Activated CD4-positive, alpha-beta T cell treated with anti-CD3 and anti-CD28 coated beads, Interleukin-2, amount 50 U/mL, for 4 hours (primary cell): Measurements from ENCODE around the gene ERC1.
A peak's percentile ranks its signal among the peaks of the same experiment; 100 is the strongest.
"Not testable (repeated sequence)": the region's sequence is repeated elsewhere in the genome, so short reads cannot be mapped to it uniquely, and the experiment has no call there.

Source experiments
- DNase-seq, 2 experiments: peaks; one replicate each; pipeline ENCODE4 v3.0.0-alpha.2; 2020

The ERC1 gene

DNA sequence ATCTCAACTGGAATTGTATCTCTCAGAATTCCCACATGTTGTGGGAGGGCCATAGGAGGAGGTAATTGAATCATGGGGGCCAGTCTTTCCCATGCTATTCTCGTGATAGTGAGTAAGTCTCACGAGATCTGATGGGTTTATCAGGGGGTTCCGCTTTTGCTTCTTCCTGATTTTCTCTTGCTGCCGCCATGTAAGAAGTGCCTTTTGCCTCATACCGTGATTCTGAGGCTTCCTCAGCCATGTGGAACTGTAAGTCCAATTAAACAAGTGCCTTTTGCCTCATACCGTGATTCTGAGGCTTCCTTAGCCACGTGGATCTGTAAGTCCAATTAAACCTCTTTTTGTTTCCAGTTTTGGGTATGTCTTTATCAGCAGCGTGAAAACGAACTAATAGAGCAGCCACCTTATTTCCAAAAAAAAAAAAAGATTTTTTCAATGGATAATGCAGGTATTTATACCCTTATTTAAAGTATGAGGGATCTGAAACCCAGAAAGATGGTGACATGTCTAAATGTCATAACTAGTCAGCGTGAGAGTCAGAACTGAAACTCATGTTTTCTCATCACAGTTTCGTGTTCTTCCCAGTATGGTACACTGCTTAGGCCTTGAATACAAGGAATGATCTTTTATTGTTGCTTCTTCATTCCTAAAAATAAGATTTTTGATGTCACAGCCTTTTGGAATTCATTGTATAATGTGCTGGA lies 89.6 kb downstream of the ERC1 start:
- no peak for DNase-seq

DNA sequence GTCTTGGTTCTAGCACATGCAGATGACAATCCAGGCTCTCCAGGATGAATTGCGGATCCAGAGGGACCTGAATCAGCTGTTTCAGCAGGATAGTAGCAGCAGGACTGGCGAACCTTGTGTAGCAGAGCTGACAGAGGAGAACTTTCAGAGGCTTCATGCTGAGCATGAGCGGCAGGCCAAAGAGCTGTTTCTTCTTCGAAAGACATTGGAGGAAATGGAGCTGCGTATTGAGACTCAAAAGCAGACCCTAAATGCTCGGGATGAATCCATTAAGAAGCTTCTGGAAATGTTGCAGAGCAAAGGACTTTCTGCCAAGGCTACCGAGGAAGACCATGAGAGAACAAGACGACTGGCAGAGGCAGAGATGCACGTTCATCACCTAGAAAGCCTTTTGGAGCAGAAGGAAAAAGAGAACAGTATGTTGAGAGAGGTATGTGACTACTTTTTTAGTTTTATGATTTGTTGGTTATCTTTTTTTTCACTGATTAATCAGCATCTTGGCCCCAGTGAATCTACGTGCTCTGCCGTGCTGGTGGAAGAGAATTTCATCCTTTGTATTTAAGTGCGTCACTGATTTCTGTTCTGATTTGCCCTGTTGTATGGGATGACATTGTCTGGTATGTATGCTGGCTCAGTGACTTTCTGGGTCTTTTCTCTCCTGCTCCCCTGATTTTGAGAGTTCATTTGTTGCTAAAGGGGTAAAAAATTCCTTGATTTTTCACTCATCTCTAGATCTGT lies 92.3 kb downstream of the ERC1 start:
- no peak for DNase-seq

DNA sequence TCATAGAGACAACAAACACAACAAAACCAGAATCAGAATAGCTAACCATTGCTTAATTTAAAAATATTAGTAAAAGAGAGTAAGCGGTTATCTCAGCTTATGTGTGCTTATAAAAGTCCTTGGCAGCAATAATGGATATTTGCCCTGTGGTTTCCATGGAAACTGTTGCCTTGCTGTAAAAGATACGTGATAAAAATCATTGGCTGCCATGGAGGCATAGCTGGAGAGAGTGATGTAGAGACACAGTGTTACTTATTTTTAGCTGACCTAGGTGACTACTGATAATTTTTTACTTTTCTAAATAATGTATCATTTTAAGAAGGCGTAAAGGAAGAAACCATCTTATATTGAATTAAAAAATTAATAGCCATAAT lies 92.9 kb downstream of the ERC1 start:
- DNase-seq = no peak

DNA sequence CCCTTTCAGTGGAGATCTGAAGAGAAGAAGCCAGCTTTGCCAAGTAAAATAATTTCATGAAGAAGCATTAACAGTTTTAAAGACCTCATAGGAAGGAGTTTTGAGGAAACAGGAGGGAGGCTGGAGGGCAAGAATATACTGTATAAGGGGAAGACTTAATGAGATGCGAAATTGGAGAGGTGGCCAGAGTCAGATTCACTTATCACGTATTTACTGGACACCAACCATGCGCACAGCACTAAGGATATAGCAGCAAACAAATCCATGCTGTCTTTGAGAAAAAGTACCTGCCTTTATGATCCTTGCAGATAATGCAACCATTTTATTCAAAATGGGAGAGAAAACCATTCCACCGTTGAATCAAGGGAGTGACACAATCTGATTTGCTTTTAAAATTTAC lies 100.3 kb downstream of the ERC1 start:
- no peak for DNase-seq

DNA sequence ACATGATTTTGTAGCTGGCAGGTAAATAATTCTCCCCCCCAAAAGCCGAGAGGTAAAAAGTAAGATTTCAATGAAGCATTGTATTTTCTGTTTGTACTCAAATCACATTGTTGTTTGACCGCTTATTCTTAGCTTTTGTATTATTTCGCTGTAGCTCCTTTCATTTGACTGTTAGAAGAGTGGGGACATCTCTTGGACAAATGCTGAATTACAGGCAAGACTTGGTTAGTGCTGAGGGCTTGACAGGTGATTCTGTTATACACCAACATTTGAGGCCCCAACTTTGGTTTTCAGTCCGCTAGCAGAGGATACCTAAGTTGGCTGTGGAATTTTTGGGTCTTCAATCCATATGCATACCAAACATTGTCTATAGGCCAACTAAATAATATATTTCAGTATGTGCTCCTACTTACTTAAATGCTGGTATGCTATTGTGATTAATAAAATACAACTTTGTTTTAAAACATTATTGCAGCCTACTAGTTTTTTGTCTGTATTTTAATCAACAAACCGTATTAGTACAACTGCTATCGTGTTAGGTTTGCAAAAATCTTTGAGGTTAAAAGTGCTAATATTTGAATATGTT lies 102.2 kb downstream of the ERC1 start:
- DNase-seq = no peak

DNA sequence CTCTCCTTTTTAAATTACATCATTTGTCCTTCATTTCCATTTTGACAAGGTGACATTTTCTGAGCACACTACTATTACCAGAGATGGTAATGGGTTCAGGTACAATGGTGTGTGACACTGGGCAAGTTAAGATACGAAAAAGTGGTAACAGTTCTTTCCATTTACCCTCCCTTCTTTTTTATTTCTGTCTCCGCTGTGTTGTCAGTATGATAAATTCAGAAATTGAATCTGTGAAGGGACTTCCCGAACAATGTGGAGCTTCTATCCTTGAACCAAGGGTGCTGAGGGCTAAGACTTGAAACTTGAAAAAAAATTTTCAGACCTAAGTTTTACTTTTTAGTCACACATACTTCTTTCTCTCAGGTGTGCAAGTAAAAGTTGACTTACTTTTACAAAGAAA lies 103.7 kb downstream of the ERC1 start:
- DNase-seq = no peak

DNA sequence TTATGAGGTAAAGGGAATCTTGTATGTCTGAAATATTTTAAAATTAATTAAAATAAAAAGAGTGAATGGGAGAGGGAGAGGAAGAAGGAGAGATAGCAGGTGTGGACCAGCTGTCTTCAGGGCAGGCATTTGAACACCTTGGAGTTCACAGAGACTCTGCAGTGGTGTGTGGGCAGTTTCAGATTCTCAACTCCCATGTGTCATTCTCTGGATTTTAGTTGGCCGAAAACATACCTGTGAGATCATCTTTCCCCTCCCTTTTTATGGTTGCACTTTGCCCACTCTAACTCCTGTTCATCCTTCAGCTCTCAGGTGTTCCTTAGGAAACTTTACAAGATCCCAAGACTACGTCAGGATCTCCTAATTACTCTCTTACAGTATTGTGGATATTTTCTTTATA lies 108.1 kb downstream of the ERC1 start:
- no peak for DNase-seq

DNA sequence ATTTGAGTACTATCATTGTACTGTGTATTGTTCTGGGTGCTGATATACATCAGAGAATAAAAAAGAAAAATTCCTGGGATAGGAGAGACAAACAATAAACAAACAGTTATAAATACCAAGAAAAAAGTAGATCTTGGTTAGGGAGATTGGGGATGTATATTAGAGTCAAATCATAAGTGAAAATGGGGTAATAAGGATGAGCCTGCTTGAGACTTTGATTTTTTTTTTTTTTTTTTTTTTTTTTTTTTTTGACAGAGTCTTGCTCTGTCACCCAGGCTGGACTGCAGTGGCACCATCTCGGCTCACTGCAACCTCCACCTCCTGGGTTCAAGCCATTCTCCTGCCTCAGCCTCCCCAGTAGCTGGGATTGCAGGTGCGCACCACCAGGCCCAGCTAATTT lies 108.6 kb downstream of the ERC1 start:
- not testable (repeated sequence) for DNase-seq

DNA sequence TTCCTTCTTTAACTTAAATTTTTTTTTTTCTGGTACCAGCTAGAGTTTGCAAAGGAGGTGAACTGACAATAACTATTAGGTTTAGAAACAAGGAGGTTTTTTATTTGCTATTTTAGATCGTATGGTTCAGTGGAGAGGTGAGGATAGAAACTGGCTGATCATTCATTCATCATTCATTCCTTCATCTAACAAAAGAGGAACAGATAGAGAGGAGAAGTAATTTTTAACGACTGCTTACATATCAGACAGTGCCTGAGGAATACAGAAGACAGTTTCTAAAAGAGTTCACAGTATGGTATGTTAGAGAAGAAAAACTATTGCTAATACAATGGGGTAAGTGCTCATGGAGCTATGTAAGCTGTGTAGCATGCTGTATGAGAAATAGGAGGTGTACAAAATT lies 111.1 kb downstream of the ERC1 start:
- DNase-seq = no peak

DNA sequence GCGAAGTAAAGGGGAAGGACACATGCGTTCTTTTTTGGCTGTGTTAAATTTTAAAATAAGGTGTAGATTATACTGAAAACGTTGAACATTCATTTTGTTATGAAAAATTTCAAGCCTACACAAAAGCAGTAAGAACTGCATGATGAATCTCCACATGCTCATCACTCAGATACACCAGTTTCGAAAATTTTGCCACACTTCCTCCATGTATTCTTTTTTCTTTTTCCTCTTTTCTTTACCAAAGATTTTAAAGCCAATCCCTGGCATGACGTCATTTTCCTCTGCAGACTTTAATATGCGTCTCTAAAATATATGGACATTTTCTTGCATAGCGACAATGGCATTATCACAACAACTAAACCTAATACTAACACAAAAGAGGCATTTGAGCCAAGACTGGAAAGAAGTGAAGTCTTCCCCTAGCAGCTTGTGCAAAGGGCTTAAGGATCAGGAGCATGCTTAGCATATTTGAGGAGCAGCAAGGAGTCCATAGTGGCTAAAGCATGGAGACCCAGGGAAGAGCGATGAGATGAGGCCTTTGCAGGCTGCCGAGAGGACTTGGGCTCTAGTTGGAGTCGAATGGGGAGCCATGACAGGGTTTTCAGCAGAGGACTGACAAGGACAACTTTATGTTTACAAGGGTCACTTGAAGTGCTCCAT lies 111.9 kb downstream of the ERC1 start:
- DNase-seq = no peak

DNA sequence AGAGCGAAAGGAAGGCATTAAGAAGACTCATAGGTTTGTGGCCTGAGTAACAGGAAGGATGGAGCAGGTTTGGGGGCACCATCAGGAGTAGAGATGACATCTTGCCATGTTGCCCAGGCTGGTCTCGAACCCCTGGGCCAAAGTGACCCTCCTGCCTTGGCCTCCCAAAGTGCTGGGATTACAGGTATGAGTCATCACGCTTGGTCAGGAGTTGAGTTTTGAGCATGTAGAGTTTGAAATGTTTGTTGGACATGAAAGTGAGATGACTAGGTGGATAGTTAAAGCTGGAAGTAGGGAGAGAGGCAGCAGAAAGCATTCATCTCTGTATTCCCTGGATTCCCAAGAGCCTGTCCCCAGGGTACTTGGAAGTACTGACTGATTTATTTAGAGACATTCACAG lies 112.6 kb downstream of the ERC1 start:
- DNase-seq = no peak

DNA sequence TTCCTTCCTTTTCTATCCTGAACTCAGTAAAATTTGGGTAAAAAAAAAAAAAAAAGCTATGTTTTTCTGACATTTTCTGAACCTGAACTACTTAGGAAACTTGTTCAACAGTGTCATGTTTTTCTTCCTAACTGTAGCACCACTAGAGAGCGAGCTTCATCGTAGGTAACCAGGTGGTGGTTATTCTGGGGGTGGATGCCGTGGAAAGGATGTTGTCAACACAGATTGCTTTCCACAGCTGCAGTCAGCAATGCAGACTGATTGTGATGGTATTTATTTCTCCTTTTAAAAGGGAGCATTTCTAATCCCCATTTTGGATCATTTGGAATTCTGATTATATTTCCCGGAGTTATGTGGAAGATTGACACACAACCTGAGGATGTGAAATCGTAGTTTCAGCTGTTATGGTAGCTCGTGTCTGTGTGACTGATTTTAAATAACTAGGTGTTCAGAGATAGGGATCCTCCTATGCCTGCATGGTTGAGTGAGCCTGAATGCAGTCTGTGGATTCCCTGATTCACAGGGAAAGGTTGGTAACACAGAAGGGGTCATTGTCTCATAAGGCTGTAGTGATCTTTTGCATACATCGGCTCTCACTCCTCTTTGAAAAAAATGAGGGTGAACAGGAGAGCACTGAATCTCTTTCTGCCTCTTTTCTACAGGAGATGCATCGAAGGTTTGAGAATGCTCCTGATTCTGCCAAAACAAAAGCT lies 113.2 kb downstream of the ERC1 start:
- DNase-seq = no peak

DNA sequence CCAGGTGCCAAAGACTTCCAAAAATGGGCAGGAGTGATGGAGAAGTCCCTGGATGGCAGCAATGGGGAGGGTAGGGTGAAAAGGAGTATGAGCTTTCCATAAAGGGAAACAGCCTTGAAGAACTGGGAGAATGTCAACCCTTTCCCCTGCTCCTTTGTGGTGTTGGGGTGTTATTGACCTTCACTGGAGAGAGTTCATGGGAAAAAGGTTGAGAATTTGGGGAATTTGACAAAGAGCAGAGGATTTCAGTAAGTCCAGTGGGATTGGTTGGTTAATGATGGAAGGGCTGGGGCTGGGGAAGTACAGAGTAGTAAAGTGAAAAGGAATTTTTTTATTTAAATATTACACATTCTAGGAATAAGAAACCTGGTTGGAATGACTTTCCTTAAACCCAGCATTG lies 116.6 kb downstream of the ERC1 start:
- DNase-seq = no peak

DNA sequence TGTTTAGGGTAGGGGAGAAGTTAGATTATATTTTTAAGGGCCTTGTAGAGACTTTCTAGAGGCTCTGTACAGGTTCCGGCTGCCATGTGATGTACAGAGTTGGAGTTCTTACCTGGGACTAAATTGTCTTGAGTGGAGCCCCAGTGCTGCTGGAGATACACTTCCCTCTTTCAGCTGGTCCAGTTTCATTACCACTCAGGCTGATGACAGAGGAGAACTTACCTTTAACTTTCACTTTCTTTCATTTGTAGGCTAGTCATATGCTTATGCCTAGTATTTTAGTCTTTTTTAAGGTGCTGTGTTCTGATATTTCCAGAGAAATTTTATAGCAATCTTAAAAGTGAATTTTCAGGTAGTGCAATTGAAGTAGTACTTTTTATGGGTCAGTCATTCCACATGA lies 117.3 kb downstream of the ERC1 start:
- DNase-seq = no peak

DNA sequence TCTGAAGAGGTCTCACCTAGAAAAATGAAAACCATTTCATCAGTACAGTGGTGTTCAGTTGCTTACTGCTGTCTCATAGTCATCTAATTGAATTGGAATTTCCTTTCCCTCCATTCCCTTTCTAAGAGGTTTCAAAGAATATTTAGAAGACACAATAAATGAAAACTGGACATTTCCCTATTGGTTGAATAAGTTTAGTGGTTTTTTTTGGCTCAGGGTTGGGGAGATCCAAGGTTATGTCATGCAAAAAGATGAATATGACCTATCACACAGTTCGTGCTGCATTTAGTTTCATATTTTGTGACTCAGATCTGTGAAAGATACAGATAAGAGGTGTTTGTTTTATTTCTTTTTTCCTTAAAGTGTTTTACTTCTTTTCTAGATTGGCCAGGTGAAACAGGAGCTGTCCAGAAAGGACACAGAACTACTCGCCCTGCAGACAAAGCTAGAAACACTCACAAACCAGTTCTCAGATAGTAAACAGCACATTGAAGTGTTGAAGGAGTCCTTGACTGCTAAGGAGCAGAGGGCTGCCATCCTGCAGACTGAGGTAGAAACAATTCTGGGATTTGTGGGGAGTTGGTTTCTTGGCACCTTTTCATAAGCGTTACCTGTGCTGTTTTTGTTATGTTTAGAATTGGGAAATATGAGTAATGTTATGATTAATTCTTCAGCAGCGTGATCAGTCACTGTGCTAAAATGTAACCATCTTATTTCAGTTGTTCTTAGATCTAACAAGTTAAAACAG lies 124.6 kb downstream of the ERC1 start:
- DNase-seq = no peak

DNA sequence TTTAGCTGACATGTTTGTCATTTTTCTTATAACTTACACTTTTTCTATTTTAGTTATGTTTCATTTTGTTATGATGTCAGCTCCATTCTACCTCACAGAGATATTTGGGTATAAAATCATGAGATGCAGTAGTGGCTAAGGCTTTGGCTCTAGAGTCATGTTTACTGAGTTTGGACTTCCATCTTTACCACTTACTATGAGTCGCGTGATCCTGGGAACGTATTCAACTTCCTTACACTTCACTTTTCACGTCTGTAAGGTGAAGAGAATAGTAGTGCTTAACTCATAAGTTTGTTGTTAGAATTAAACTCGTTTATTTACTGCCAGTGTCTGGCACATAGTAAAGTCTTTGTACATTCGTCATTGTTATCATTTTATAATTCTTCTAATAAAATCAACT lies 126.3 kb downstream of the ERC1 start:
- no peak for DNase-seq

DNA sequence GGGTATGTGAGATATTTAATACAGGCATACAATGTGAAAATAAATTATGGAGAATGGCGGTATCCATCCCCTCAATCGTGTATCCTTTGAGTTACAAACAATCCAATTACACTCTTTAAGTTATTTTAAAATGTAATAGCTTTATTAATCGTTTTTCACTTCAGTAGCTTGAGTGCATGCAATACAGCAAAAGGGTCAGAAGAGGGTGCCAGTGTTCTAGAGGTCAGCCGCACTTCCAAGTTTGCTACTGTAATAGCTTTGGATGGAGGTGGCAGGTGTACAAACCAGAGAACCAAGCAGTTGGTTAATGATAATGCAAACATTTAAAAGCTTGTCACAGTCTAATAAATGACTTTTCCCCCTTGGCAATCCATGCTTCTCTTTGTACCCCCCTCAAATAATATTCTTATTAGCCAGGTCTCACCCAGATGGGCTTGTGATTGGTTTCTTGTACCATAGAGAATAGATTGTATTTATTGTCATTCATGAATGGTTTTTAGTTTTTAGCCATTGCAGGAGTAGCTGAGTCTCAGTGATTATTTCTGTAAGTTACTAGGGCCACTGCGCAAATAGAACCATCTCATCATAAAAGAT lies 127.0 kb downstream of the ERC1 start:
- DNase-seq = peak; percentile 64 to 69

DNA sequence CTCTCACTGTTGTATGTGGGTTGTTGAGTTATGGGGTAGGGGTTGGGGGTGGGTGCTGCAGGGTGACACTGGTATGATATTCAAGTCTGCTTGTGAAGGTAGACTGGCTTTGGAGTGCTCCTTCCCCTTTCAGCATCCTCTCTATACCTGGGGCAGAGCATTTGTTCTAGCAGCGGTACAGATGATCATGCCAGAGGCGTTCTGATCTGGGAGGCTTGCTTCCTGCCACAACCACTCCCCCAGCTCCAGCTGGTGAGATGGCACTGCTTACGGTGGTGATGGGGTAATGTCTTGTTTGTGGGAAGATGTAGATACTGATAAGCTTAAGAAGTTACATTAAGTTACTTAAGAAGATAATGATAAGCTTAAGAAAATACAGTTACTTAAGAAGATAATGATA lies 131.8 kb downstream of the ERC1 start:
- peak; percentile 9 to 11 for DNase-seq

DNA sequence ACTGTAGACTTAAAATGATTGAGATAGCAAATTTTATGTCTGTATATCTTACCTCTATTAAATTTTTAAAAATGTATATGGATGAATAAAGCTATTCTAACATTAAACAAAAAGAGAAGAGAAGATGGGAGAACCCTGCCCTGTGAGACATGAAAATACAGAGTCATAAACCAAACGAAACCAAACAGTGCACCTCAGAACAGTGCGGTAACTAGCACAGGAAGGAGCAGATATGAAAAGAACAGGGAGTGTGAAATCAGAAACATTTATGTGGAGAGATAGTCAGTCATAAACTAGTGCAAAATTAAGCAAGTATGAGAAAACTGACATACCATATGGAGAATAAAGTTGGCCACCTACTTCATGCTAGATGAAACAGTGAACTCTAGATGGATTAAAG lies 135.1 kb downstream of the ERC1 start:
- no peak for DNase-seq

DNA sequence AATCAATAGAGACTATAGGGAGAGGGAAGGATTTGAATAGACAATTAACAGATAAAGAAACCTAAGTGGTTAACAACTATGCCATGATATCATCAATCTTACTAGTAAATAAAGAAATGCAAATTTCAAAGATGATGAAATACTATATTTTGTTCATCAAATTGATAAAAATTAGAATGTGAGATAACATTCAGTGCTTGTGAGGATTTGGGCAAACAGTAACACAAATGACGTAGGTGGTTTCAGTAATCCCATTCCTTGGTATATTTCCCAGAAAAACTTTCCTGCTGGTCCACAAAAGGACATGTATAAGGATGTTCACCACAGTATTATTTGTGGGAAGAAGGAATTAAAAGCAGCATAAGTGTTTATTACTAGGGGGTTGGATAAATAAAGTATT lies 136.0 kb downstream of the ERC1 start:
- no peak for DNase-seq

DNA sequence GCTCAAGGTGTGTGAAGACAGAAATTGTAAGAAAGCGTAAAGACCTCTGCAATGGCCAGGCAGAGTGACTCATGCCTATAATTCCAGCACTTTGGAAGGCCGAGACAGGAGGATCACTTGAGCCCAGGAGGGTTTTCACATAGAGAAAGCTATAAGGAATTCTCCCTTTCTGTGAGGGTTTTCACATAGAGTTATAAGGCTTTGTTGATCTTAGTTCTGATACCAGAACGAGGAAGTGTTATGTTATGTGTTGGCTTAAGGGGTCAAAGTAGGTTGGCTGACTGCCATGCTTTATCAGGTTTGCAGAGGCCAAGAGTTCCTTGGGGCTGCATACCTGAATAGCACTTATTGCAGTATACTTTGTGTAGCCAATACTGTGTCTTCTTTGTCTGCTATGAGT lies 139.1 kb downstream of the ERC1 start:
- DNase-seq = no peak

DNA sequence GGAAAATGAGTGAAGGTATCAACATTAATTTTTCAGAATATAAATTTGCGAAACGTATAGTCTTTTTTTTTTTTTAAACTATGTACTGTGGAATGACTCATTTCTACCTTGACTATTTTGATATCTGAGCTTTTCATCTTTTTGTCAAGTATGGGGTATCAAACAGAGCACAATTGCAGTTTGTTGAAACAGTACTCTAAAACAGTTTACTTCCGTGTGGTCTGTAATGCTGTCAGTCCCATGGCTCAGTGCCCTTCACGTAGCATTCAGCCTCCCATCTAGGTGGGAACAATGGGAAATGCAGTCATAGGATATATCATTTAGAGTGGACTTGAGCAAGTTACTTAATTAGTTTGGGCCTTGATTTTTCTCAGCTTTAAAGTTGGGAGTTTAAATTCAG lies 139.5 kb downstream of the ERC1 start:
- no peak for DNase-seq
